Dermis microvascular lymphatic vessel endothelial cell (primary cell): ENCODE measurements around the gene FAM43A. TPM values are rescaled to one million over a fixed set of nuclear protein-coding genes. Genes with fewer than 3 reads are reported as not detected.

ENCODE experiments used
- total RNA-seq: library from RNA; depleted of rRNA; stranded (reverse); fragments of >200 nt; gene quantifications from 2 replicates; pipeline ENCODE4 v1.2.1, GENCODE V29; 2014

Gene FAM43A
- total RNA-seq, 1 donor from 2014 or later = 80.7 TPM

Other genes starting within 250 kb of the FAM43A start
- 88.6 and 125 TPM in 2 replicates for gene ATP13A3, start 198.9 kb upstream of the FAM43A start, total RNA-seq
- gene TMEM44, start 52.5 kb upstream of the FAM43A start, total RNA-seq = 27.0 and 42.1 TPM in 2 replicates
- gene LSG1, start 13.7 kb upstream of the FAM43A start, total RNA-seq = 50.1 and 51.6 TPM in 2 replicates